ENCODE measurements around the gene SEC23A. TPM values are rescaled to one million over a fixed set of nuclear protein-coding genes. Genes with fewer than 3 reads are reported as not detected.

The SEC23A gene
- total RNA-seq, 1 donor from 2014 or later: 126 TPM

DNA sequence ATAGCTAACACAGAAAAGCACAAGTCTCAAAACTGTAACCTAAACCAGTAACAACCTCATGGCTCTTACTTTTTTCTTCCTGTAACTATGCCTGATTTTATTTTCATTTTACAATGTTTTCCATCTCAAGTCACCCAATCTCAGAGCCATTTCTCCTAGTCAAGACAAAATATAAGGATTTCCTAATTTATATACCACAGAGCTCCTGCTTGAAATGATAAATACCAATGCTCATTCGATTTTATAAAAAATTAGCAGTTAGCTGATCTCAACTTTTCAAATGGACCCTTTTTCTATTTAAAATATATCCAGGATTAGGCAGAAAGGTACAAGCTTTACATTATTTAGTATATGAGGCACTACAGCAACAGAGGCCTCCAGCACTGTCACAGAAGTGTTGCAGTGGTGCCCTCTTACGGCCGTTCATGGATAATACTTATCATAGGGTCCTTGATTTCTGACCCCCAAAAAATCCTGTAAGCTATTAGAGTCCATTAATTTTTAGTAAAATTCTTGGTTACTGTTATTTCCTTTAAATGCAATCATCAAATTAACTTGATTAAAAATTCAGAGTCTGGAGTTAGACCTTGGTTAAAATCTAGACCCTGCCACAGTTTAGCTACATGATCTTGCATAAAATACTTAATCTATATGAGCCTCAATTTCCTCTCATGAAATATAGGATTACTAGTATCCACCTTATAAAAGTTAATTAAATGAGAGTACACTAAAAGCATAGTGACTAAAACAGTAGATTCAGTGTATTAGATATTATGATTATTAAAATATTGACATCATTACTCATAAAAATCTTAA lies 68.3 kb downstream of the SEC23A start:
- Histone ChIP-seq H3K4me1 (ENCODE audit: control insufficient read depth in 3 of 3, insufficient read depth in 3 of 3, low read length in 3 of 3) (no peaks in the 10 kb centered on the region), H3K27ac (ENCODE audit: low read depth, low read length) (no peak overlapping the region), H3K9ac (ENCODE audit: low read depth in 1 of 3, low read length in 3 of 3) (no peak overlapping the region), H3K27me3 (ENCODE audit: control insufficient read depth in 3 of 3, insufficient read depth in 3 of 3, low read length in 3 of 3) (no peaks in the 10 kb centered on the region), H3K4me3 (ENCODE audit: low read length in 3 of 3) (no peak overlapping the region), H3K36me3 (ENCODE audit: control insufficient read depth in 3 of 3, insufficient read depth in 3 of 3, low read length in 3 of 3) (peaks cover 10 to 53% (median 45%) of the 10 kb centered on the region in 3 donors), H3K9me3 (ENCODE audit: control insufficient read depth in 3 of 3, low read length in 3 of 3) (no peaks in the 10 kb centered on the region)

DNA sequence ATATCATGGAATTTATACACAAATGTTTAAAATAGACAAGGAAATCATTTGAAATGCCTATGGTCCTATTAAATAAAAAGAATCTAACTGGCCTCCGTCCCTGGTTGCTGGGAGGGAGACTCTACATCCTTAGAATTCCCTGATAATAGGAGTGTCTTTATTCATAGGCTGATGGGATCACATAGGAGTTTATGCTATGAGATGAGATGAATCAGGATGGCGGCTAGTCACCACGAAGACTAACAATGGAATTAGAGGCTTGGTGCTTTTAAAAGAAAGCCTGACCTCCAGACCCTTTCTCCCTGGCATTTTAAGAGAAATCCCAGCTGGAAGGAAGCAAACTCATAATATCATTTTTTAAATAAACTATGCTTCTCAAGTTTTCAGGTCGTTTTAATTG lies 69.7 kb downstream of the SEC23A start:
- H3K36me3 ChIP-seq (ENCODE audit: control insufficient read depth in 3 of 3, insufficient read depth in 3 of 3, low read length in 3 of 3): peaks cover 10 to 43% (median 36%) of the 10 kb centered on the region in 3 donors
- no peaks in the 10 kb centered on the region for H3K27me3 ChIP-seq (ENCODE audit: control insufficient read depth in 3 of 3, insufficient read depth in 3 of 3, low read length in 3 of 3)
- H3K9me3 ChIP-seq (ENCODE audit: control insufficient read depth in 3 of 3, low read length in 3 of 3): no peaks in the 10 kb centered on the region
- no peak overlapping the region for H3K27ac ChIP-seq (ENCODE audit: low read depth, low read length)
- no peak overlapping the region for H3K9ac ChIP-seq (ENCODE audit: low read depth in 1 of 3, low read length in 3 of 3)
- H3K4me3 ChIP-seq (ENCODE audit: low read length in 3 of 3): no peak overlapping the region
- no peaks in the 10 kb centered on the region for H3K4me1 ChIP-seq (ENCODE audit: control insufficient read depth in 3 of 3, insufficient read depth in 3 of 3, low read length in 3 of 3)

DNA sequence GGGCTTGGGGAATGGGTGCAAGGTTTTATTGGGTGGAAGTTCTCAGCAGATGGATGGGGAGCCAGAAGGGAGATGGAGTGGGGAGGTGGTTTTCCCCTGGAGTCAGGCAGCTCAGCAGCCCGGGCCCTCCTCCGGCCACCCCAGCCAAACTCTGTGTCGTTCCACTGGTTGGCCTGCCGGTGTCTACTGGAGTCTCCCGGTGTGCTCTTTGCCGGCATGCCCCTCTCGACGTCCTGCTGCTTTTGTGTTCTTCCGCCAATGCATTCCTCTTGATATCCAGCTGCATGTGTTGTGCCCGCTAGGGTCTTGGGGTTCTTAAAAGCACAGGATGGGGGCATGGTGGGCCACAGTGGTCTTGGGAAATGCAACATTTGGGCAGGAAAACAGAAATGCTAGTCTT lies 72.8 kb downstream of the SEC23A start:
- Histone ChIP-seq H3K4me1 (ENCODE audit: control insufficient read depth in 3 of 3, insufficient read depth in 3 of 3, low read length in 3 of 3) (no peaks in the 10 kb centered on the region), H3K9ac (ENCODE audit: low read depth in 1 of 3, low read length in 3 of 3) (no peak overlapping the region), H3K27ac (ENCODE audit: low read depth, low read length) (no peak overlapping the region), H3K36me3 (ENCODE audit: control insufficient read depth in 3 of 3, insufficient read depth in 3 of 3, low read length in 3 of 3) (peaks cover 5 to 24% (median 19%) of the 10 kb centered on the region in 3 donors), H3K27me3 (ENCODE audit: control insufficient read depth in 3 of 3, insufficient read depth in 3 of 3, low read length in 3 of 3) (no peaks in the 10 kb centered on the region), H3K9me3 (ENCODE audit: control insufficient read depth in 3 of 3, low read length in 3 of 3) (no peaks in the 10 kb centered on the region), H3K4me3 (ENCODE audit: low read length in 3 of 3) (no peak overlapping the region)

DNA sequence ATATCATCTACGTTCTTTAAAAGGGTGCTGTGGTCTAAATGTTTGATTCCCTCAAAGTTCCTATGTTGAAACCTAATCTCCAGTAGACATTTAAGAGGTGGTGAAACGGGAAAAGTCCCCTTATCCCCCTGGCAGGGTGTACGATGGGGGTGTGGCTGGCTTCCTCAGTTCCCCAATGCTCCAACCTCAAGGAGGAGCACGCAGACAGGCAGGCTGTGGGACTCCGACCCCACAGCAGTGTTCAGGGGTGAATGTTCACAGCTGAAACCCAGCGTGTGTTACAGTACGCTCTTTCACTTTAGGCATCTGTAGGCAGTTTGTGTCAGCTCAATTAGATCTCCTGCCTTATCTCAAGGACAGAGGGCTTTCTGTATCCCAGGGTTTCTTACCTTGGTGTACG lies 73.2 kb downstream of the SEC23A start:
- no peaks in the 10 kb centered on the region for H3K27me3 ChIP-seq (ENCODE audit: control insufficient read depth in 3 of 3, insufficient read depth in 3 of 3, low read length in 3 of 3)
- no peaks in the 10 kb centered on the region for H3K9me3 ChIP-seq (ENCODE audit: control insufficient read depth in 3 of 3, low read length in 3 of 3)
- no peak overlapping the region for H3K4me3 ChIP-seq (ENCODE audit: low read length in 3 of 3)
- H3K27ac ChIP-seq (ENCODE audit: low read depth, low read length): no peak overlapping the region
- peaks cover 5 to 24% (median 19%) of the 10 kb centered on the region in 3 donors for H3K36me3 ChIP-seq (ENCODE audit: control insufficient read depth in 3 of 3, insufficient read depth in 3 of 3, low read length in 3 of 3)
- no peaks in the 10 kb centered on the region for H3K4me1 ChIP-seq (ENCODE audit: control insufficient read depth in 3 of 3, insufficient read depth in 3 of 3, low read length in 3 of 3)
- H3K9ac ChIP-seq (ENCODE audit: low read depth in 1 of 3, low read length in 3 of 3): no peak overlapping the region

DNA sequence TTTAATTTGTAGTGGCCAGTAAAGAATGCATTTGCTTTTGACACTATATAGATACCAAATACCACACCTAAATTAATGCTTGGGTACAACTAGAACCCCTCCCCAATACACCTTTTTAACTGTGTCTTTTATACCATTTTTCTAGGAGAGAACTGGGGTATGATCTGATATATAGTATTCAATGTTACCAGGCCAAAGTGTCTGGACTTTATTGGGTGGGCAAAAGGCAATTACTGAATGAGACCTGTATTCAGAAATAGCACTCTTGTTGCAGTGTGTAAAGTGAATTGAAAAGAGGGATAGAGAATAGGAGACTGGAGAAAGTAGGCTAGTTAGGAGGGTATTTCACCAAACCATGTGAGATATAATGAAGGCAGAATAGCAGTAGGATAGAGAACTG lies 74.4 kb downstream of the SEC23A start:
- H3K9me3 ChIP-seq (ENCODE audit: control insufficient read depth in 3 of 3, low read length in 3 of 3): no peaks in the 10 kb centered on the region
- no peaks in the 10 kb centered on the region for H3K27me3 ChIP-seq (ENCODE audit: control insufficient read depth in 3 of 3, insufficient read depth in 3 of 3, low read length in 3 of 3)
- no peak overlapping the region for H3K4me3 ChIP-seq (ENCODE audit: low read length in 3 of 3)
- no peaks in the 10 kb centered on the region for H3K4me1 ChIP-seq (ENCODE audit: control insufficient read depth in 3 of 3, insufficient read depth in 3 of 3, low read length in 3 of 3)
- peaks cover 5 to 24% (median 15%) of the 10 kb centered on the region in 3 donors for H3K36me3 ChIP-seq (ENCODE audit: control insufficient read depth in 3 of 3, insufficient read depth in 3 of 3, low read length in 3 of 3)
- no peak overlapping the region for H3K9ac ChIP-seq (ENCODE audit: low read depth in 1 of 3, low read length in 3 of 3)
- no peak overlapping the region for H3K27ac ChIP-seq (ENCODE audit: low read depth, low read length)

DNA sequence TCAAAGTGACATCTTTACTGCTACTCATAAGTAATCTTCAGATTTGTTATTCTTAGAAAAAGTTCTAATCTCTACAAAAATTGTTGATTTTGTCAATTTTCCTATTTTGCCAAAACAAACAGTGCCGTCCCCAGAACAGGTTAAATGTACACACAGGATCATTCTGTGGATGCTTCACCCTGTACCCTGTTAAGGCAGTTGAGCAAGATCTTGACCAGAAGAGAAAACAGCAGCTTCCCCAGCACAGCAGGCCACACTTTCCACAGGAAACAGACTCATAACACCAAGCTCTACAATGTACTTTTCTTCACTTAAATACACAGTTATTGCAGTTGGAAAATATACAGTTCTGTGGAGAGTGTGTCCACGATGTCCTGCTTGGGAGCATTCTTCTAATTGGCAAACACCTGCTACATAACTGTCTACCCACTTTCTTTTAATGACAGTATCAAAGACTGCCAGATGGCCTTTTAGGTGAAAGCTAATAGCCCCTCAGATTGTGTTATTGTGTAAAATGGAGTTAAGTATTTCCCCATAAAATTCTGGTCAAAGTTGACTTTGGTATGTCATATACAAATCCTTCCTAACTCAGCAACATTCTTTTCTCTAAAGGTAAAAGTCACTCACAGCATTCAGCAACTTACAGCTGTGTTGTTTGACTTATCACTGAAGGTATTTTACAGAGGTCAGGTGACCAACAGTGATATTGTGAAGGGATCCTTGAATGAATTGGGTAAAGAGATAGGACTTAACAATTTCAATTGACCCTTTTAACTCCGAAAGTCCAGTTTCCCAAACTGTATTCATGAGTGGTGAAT lies 77.0 kb downstream of the SEC23A start:
- H3K27me3 ChIP-seq (ENCODE audit: control insufficient read depth in 3 of 3, insufficient read depth in 3 of 3, low read length in 3 of 3): no peaks in the 10 kb centered on the region
- H3K4me1 ChIP-seq (ENCODE audit: control insufficient read depth in 3 of 3, insufficient read depth in 3 of 3, low read length in 3 of 3): no peaks in the 10 kb centered on the region

DNA sequence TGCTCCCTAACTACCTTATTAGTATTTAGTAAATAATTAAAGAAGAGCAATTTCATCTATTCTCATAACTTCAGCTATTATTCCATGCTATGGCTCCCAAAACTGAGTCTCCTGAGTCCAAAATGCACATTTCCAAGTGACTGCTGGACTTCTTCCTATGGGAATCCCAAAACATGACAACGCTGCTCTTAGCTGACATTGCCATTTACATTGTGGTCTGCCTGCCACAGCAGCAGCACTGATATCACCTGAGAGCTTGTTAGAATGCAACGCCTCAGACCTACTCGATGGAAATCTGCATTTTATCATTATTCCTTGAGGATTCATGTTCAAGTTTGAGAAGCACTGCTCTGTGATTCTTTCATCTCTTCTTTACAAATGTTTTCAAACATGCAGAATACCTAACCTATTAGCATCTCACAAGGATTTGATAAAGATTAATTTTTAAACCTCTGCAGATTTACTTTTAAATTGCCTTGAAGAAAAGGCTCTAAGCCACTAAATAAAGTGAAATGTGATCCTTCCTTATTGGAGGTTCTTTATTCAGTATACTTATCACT lies 77.7 kb downstream of the SEC23A start:
- Histone ChIP-seq H3K36me3 (ENCODE audit: control insufficient read depth in 3 of 3, insufficient read depth in 3 of 3, low read length in 3 of 3) (peaks cover under 1 to 7% (median 4%) of the 10 kb centered on the region in 3 donors), H3K4me1 (ENCODE audit: control insufficient read depth in 3 of 3, insufficient read depth in 3 of 3, low read length in 3 of 3) (no peaks in the 10 kb centered on the region), H3K4me3 (ENCODE audit: low read length in 3 of 3) (no peak overlapping the region), H3K27me3 (ENCODE audit: control insufficient read depth in 3 of 3, insufficient read depth in 3 of 3, low read length in 3 of 3) (no peaks in the 10 kb centered on the region), H3K9me3 (ENCODE audit: control insufficient read depth in 3 of 3, low read length in 3 of 3) (no peaks in the 10 kb centered on the region), H3K9ac (ENCODE audit: low read depth in 1 of 3, low read length in 3 of 3) (no peak overlapping the region), H3K27ac (ENCODE audit: low read depth, low read length) (no peak overlapping the region)

More for the DNA sequence above, 77.0 kb downstream of the SEC23A start:
- H3K9me3 ChIP-seq (ENCODE audit: control insufficient read depth in 3 of 3, low read length in 3 of 3): no peaks in the 10 kb centered on the region
- H3K36me3 ChIP-seq (ENCODE audit: control insufficient read depth in 3 of 3, insufficient read depth in 3 of 3, low read length in 3 of 3): peaks cover 5 to 14% (median 9%) of the 10 kb centered on the region in 3 donors
- H3K4me3 ChIP-seq (ENCODE audit: low read length in 3 of 3): no peak overlapping the region
- H3K9ac ChIP-seq (ENCODE audit: low read depth in 1 of 3, low read length in 3 of 3): no peak overlapping the region
- H3K27ac ChIP-seq (ENCODE audit: low read depth, low read length): no peak overlapping the region

DNA sequence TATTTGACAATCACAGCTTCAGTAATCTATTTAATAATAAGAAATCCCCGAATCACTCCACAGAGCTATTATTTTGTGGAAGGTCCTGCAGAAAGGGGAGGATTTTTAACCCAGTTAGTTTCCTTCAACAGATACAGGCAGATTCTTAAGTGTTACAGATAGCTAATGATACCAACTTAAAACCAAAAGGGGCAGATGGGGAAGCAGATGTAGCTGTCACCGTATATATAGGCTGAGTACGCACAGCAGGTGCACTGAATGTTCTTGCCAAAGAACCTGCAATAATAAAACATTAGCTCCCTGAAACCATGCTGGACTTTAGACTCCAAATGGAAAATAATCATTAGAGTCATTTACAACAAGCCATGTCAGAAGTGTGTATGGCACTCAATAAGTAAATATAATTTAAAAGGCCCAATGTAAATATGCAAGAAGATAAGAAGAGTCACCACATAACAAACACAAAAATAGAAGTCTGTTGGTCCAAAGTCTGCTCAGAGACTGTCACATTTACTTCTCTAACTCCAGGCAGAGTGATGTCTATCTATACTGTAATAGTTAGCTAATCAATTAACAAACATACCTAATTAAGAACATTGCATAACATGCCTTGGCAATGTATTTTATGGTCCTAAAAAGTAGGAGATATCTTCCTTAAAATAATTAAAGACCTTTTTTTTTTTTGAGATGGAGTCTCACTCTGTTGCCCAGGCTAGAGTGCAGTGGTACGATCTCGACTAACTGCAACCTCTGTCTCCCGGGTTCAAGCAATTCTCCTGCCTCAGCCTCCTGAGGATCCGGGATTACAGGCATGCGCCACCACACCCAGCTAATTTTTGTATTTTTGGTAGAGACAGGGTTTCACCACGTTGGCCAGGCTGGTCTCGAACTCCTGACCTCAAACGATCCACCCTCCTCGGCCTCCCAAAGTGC lies 78.8 kb downstream of the SEC23A start:
- Histone ChIP-seq H3K9ac (ENCODE audit: low read depth in 1 of 3, low read length in 3 of 3) (no peak overlapping the region), H3K9me3 (ENCODE audit: control insufficient read depth in 3 of 3, low read length in 3 of 3) (no peaks in the 10 kb centered on the region), H3K4me3 (ENCODE audit: low read length in 3 of 3) (no peak overlapping the region), H3K27me3 (ENCODE audit: control insufficient read depth in 3 of 3, insufficient read depth in 3 of 3, low read length in 3 of 3) (no peaks in the 10 kb centered on the region), H3K27ac (ENCODE audit: low read depth, low read length) (no peak overlapping the region), H3K36me3 (ENCODE audit: control insufficient read depth in 3 of 3, insufficient read depth in 3 of 3, low read length in 3 of 3) (no peaks in the 10 kb centered on the region), H3K4me1 (ENCODE audit: control insufficient read depth in 3 of 3, insufficient read depth in 3 of 3, low read length in 3 of 3) (no peaks in the 10 kb centered on the region)
